Activated CD8-positive, alpha-beta memory T cell treated with anti-CD3 and anti-CD28 coated beads for 48 hours (primary cell): ENCODE measurements around the gene CD40.
"Not testable (repeated sequence)": the region's sequence is repeated elsewhere in the genome, so short reads cannot be mapped to it uniquely, and the experiment has no call there.

Experiments used
- DNase-seq, 3 experiments: peaks; one replicate each; pipeline ENCODE4 v3.0.0-alpha.2; 2020; ENCODE audit warnings: low read depth in 2 of 3, low spot score in 2 of 3

The CD40 gene

GRCh38 chr20:46117704-46118467 lies at the start of gene CD40:
TSS of gene CD40 (plus strand) at chr20:46118314. CDS start at chr20:46118344, 30 bp downstream.
- peak; percentile 18 to 36 (median 34) for DNase-seq

GRCh38 chr20:46070215-46070900 lies 47.8 kb upstream of the CD40 start:
- no peak for DNase-seq

DNA sequence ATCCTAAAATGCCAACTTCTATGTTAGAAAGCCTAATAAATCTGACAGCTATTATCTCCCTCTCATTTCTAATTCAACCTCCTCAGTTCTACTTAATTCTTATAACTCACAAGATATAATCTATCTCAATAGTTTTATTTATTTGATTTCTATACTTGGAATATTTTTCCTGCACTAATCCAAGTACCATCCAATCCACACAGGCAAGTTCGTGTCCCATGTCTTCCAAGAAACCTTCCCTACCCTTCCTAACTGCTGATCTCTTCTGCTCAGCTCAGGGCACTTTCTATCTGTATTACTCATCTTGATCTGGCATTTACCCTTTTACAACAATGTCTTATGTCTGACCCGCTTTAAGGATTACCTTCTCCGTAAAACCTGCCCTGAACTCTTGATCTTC lies 46.5 kb upstream of the CD40 start:
- DNase-seq: no peak

DNA sequence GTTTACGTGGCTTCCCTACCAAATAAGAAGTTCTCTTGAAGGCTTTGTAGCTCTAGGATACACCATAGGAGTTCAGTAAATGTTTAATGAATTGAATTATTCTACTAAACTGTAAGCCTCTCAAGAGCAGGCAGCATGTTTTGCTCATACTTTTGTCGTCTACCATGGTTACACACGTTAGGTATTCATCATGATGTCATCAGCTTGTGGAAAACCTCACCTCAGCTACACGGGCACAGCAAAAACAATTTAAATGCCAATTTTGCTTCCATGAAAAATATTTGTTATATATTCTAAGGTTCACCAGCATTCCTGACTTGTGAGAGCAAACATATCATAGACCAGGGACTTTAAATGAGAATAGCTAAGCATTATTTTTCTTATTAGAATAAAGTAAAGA lies 45.1 kb upstream of the CD40 start:
- DNase-seq: no peak

DNA sequence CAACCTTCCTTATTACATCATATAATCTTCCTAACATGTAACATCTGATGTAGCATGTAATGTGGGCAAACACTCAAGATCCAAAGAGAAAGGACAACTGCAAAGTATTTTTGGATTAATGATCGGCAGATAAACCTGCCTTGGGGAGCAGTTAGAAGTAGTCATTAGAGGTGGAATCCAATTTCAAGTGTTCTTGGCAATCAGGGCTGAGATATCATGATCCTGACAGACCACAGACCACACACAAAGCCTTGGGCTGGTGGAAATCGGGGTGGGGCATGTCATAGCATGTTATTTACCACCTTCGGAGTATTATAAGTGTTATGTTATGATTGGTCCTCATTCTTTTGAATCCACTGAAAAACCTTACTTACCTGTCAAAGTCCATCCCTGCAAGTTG lies 44.7 kb upstream of the CD40 start:
- DNase-seq: no peak

- no peak for DNase-seq
These were observed 44.1 kb upstream of the CD40 start for GRCh38 chr20:46074006-46074405.

DNA sequence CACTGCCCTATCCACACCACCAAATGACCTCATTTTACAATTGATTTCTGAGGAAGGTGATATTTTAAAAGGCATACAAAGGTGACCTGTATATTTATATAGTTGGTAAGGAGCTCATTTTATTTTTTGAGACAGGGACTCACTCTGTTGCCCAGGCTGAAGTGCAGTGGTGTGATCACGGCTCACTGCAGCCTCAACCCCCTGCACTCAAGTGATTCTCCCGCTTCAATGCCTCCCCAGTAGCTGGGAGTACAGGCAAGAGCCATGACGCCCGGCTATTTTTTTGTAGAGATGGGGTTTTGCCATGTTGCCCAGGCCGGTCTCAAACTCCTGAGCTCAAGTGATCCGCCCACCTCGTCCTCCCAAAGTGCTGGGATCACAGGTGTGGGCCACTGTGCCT lies 41.3 kb upstream of the CD40 start:
- no peak for DNase-seq

DNA sequence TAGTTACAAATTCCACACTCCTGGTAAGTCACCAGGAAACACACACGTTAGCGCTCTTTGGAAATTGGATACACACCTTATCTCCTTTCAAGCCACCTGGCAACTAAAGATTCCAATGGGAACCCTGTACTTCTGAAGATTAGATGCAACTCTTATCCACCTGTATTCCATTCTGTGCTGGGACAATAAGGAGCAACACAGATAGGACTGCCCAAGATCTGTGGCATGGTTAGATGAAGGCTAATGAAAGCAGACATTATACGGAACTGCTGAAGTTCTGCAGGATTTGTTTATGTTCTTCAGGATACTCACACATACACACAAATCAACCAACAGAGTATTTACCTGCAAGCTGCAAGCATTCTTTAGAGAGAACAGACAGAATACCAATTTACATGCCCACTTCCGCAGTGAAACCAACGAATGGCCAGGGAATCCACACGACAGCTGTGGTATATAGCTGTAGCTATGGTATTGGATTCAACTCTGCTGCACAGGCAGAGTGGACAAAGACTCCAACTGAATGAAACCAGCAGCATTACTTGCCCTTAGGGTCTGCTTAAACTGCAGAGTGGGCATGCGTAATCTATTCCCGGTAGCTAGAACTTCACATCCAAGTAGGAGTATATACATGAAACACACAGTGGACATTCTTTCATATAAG lies 40.3 kb upstream of the CD40 start:
- DNase-seq: no peak

DNA sequence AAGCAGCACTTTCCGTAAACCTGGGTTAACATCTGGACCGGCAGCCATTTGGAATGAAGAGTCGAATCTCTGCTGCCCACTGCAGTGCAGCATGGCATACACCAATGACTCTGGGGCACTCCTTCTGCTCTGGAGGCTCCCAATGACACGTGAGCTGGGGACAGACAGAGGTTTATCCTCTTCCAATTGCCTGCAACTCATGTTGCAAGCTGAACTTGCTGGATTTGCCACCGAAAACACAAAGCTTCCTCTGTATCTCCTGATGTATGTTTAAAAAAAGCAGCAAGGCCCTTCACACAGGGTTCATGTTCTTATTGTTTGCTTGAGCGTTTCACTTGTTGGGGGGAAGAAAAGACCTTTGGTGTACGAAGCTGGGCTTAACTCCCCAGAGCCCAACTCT lies 39.2 kb upstream of the CD40 start:
- DNase-seq: no peak

- DNase-seq: no peak
These were observed 37.0 kb upstream of the CD40 start for GRCh38 chr20:46081074-46081473.

GRCh38 chr20:46083101-46083500 lies 35.0 kb upstream of the CD40 start:
- no peak for DNase-seq

- no peak for DNase-seq
These were observed 34.5 kb upstream of the CD40 start for GRCh38 chr20:46083531-46084061.

DNA sequence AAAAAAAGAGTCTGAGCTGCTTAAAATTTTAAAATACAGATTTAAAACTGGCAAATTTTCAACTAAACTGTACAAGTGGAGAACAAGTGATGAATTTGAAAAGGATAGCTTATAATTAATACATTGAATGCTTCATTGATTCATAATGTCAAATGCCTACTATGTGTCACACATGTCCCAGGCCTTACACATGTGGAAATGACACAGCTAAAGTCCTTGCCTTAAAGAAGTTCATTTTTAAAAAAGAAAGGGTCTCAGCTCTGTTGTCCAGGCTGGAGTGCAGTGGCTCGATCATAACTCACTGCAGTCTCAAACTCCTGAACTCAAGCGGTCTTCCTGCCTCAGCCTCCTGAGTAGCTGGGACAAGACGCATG lies 33.3 kb upstream of the CD40 start:
- DNase-seq: no peak

DNA sequence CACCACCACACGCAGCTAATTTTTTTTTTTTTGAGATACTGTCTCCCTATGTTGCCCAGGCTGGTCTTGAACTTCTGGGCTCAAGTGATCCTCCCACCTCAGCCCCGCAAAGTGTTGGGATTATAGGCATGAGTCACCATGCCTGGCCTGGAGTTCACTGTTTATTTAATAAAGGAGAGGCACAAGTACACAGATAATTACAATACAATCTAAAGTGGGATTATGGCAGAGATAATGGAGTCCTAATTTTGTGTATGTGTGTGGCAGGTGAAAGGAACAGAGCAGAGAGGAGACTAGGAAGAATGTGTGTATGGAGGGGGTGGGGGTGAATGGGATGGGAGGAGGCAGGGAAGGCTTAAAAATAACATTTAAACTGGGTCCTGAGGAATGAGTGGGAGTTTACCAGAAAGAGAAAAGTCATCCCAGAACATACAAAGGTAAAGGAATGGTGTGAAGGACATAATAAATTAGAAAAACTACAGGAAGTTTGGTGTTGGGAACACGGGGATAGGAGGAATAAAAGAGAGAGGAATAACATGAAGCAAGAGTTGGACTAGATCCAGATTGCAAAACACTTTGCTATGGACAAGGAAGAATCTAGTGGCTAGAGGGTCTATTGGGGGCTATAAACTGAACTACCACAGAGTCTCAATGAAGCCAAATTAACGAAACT lies 32.8 kb upstream of the CD40 start:
- no peak for DNase-seq

DNA sequence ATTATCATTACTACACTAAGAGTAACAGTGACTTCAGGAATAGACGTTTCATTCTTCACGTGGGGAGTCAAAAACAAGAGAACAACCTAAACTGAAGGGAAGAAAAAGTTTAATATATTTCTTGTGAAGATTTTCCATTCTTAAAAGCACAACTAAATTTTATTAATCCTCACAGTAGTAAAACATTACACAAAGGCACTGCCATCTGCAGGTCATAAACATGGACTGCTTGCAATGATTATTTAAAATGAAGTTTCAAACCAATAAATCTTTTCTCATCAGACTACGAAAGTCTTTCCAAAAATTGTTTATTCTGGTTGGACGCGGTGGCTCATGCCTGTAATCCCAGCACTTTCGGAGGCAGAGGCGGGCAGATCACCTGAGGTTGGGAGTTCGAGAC lies 31.0 kb upstream of the CD40 start:
- no peak for DNase-seq

DNA sequence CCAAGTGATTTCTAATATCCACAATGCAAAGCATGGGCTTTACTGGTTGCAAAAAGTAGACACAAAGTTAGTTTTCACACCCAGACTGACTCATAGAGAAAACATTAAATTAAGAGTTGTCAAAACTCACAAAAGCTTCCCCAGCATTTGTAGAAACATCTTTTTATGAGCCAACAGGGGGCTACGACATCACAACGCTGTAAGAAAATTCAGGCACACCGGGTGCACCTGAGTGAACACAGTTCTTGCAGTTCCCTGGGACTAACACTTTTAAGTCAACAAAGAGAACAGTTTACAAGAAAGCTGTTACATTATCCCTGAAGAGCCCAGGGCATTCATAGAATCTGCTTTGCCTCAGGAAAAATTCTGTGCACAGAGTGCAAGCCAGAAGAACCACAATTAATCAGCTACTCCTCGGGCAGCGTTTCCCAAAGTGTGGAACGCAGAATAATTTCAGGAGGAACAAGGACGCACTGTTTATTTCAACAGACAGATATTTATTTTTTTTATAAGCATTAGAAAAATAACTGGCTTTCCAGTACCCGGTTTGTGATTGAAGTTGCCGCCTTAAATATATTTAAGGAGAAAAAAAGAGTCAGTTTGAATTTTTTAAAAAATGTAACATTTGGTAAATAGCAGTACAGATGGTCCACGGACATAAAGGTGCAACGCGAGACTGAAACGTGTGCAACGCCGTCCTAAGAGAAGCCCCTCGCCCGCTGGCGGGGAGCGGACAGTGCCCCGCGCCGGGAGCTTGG lies 29.5 kb upstream of the CD40 start:
- DNase-seq: no peak

- DNase-seq: no peak
These were observed 29.0 kb upstream of the CD40 start for GRCh38 chr20:46089167-46089416.

GRCh38 chr20:46089417-46090388 lies 28.4 kb upstream of the CD40 start, which contains the start of gene NCOA5:
TSS of gene NCOA5 (minus strand) at chr20:46089962. CDS start at chr20:46079424, 10,538 bp downstream.
- DNase-seq: peak; percentile 71 to 91 (median 78)

DNA sequence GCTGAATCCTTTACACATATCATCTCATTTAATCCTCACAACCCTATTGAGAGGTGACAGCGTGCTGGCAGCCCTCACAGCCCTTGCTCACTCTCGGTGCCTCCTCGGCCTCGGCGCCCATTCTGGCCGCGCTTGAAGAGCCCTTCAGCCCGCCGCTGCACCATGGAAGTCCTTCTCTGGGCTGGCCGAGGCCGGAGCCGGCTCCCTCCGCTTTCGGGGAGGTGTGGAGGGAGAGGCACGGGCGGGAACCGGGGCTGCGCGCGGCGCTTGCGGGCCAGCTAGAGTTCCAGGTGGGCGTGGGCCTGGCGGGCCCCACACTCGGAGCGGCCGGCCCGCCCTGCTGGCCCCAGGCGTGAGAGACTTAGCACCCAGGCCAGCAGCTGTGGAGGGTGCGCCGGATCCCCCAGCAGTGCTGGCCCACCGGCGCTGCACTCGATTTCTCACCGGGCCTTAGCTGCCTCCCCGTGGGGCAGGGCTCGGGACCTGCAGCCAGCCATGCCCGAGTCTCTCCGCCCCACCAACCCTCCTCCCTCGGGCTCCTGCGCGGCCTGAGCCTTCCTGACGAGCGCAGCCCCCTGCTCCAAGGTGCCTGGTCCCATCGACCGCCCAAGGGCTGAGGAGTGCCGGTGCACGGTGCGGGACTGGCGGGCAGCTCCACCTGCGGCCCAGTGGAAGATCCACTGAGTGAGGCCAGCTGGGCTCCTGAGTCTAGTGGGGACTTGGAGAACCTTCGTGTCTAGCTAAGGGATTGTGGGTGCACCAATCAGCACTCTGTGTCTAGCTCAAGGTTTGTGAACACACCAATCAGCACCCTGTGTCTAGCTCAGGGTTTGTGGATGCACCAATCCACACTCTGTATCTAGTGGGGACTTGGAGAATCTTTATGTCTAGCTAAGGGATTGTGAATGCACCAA lies 26.2 kb upstream of the CD40 start:
- DNase-seq: not testable (repeated sequence)
